ENCODE measurements around the gene AGMAT.

The AGMAT gene, protein sequence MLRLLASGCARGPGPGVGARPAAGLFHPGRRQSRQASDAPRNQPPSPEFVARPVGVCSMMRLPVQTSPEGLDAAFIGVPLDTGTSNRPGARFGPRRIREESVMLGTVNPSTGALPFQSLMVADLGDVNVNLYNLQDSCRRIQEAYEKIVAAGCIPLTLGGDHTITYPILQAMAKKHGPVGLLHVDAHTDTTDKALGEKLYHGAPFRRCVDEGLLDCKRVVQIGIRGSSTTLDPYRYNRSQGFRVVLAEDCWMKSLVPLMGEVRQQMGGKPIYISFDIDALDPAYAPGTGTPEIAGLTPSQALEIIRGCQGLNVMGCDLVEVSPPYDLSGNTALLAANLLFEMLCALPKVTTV

GRCh38 chr1:15584489-15585363 is at the start of gene AGMAT:
Gene AGMAT (minus strand): TSS chr1:15585051. CDS start chr1:15584967, 84 bp downstream.
- no peak for DNase-seq

DNA sequence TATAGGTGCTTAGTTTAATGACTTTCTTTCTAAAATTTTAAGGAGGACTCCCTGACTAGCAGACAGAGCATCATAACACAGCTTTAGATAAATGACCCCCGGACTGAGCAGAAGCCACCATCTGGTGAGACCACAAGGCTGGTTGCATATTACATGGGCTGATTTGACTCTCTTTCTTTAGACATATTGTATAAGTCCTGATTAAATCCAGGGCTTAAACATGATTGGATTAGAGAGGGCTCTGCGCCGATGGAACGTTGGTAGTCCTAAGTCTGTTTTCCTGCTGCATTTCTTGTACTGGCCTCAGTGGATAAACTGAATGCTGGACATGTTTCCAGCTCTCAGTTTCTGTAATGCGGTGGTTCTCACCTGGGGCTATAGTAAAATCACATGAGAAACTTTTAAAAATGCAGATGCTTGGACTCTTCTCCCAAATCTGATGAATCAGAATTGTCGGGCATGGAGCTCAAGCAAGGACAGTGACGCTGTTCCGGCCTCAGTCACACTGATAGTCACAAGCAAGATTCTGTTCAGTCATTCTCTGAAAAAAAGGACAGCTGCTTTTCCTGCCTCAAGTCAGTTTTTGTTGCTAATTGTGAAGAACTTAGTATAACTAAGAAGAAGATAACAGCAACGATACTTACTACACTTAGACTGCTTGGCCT is 49.0 kb upstream of the AGMAT start:
- DNase-seq = no peak

GRCh38 chr1:15628003-15628402 is 43.2 kb upstream of the AGMAT start:
- DNase-seq = no peak

DNA sequence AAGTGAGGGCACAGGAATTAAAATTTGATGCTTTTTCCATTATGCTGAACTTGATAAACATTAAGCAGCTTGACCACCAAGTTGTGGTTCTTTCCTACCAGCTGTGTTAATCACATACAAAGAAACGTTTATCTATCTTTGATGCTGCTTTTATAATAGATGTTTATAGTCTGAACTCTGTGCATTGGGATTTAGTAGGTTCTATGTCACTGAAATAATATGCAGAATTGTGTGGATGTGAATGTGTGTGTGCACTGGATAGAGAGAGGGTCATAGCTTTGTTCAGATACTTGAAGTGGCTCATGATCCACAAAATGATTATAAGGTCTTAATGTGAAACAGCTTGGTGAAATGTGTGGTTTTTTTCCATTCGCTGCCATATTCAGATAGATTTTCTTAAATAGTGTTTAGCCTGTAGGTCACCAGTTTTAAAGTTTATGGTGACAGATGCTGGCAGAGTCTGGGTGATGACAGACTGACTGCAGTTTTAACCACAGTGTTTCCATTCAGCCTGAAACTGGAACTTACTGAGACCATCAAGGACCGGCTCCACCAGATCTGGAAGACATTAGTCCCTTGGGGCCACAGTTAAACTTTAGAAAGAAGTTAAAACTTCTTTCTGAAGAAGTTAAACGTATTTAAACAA is 42.6 kb upstream of the AGMAT start:
- DNase-seq = no peak

- DNase-seq = no peak
Measured at GRCh38 chr1:15626269-15626950, 41.6 kb upstream of the AGMAT start.

- DNase-seq = no peak
Measured at GRCh38 chr1:15625056-15625917, 40.4 kb upstream of the AGMAT start.

GRCh38 chr1:15624133-15624714 is 39.4 kb upstream of the AGMAT start:
- DNase-seq = no peak

- no peak for DNase-seq
Measured at GRCh38 chr1:15623435-15623834, 38.6 kb upstream of the AGMAT start.

DNA sequence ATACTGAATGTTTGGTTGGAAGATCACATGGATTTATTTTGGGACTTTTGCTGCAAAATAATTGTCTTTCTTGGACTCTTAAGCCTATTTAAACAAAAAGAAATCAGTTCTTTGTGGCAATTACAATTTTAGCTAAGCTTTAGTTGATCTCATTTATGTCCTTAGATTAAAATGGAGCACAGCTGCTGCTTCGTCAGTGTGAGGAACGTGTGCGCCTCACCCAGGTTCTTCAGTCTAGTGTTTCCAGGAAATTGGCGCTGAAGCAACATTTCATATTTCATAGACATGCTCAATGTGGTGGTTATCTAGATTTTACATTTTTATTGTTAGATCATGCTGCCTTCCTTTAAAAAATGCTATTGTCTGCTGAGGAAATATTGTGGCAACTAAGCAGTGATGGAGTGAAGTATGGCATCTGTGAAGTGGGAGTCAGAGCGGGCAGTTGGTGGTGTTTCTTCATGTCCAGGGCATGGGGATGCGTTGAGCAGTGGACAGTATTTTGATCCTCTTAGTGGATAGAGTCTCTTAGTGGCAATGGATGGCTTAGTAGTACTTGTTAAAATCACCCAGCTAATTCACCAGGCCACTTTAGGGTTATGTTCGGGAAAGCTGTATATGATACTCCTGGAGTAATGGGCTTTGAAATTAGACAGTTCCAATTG is 38.0 kb upstream of the AGMAT start:
- no peak for DNase-seq

DNA sequence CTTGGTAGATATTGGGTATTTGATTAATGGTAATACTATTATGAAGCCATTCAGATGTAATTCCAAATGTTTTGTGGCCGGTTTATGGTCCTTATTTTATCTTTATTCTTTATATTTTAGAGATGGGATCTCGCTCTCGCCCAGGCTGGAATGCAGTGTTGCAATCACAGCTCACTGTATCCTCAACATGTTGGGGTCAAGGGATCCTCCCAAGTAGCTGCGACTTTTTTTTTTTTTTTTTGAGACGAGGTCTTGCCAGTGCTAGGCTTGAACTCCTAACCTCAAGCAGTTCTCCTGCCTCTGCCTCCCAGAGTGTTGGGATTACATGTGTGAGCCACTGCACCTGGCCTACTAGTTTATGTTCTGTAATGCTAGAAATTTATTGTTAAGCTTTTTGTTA is 37.1 kb upstream of the AGMAT start:
- no peak for DNase-seq

- DNase-seq = no peak
Measured at GRCh38 chr1:15620902-15621682, 36.2 kb upstream of the AGMAT start.

GRCh38 chr1:15620155-15620545 is 35.3 kb upstream of the AGMAT start:
- peak; percentile 60 for DNase-seq

GRCh38 chr1:15618655-15619525 is 34.0 kb upstream of the AGMAT start:
- DNase-seq = peak; percentile 18

GRCh38 chr1:15618077-15618654 is 33.3 kb upstream of the AGMAT start:
- peak; percentile 18 for DNase-seq

DNA sequence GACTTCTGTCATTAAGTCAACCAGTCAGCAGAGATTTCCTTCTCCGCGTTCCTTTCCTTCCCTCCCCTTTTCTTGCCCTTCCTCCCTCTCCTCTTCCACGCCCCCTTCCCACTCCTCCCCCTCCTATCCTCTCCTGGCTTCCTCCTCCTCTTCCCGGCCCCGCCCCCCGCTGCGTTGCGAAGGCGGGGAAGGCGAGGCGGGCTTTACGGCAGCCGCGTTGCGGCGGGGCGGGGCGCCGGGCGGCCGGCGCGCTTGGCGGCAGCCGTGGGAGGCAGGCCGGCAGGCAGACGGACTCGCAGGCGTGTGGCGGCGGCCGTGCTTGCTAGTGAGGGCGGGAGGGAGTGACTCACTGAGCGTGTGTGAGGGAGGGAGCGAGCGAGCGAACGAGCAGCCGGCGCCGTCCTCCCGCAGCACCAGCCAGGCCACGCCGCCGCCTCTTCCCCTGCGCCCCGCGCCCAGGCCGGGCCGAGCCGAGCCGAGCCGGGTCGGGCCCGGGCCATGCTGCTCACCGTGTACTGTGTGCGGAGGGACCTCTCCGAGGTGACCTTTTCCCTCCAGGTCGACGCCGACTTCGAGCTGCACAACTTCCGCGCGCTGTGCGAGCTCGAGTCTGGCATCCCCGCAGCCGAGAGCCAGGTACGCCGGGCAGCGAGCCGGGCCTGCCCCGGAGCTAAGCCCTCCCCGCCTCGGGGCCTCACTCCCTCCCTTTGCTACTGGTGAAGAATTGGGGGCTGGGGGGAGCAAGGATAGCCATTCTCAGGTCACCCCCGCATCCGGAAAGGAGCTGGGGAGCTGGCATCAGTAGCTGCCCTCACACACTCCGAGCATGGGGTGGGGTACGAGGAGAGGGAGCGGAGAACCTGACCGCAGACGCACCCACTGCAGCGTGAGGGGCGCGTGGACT is 32.6 kb upstream of the AGMAT start, which contains the start of gene DDI2:
TSS of gene DDI2 (plus strand) at position 286 of the 904 bp plus-strand sequence. CDS start at position 499, 213 bp downstream.
- DNase-seq = peak; percentile 97

DNA sequence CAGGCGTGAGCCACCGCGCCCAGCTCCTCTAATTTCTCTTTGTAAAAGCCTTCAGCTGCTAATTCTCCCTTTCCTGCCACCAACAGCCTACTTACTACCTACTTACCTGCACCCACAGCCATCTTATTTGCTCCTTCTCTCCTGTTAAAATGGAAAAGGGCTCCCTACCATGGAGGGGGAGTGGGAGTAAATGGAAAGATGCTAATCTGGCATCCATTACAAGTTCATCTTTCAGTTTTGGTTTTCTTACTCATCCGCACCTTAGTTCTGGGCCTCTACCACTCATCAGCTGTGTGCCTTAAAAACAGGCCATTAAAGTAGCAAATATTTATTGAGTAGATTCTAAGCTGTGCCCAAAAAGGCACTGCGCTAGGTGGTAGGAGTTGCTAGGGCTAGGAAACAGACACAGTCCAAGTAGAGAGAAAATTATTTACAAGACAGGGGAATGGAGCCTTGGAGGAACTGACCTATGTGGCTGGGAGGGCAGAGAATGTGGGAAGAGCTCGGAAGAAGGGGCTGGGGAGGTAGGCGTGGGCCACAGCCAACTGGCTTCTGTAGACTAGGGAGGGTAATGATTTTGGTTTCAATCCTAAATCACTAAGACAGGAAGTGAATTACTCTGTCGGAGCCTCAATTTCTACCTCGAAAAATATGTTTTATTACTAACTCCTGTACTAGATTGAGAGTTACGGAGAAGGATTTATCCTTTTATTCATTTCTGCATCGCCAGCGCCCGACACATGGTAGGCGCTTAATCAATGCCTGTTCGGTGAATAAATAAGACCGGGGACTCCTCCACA is 31.7 kb upstream of the AGMAT start:
- no peak for DNase-seq
